HG03457 (cell line): Measurements from ENCODE around the gene DACT1.
A peak's percentile ranks its signal among the peaks of the same experiment; 100 is the strongest.
"Not testable (repeated sequence)": the region's sequence is repeated elsewhere in the genome, so short reads cannot be mapped to it uniquely, and the experiment has no call there.

Experiments
- ATAC-seq: cut with Tn5 transposase; IDR thresholded peaks from one replicate; pipeline ENCODE4 v1.9.1; 2021; ENCODE audit warnings: moderate number of reproducible peaks; ENCODE audit not compliant: unreplicated experiment

The DACT1 gene

GRCh38 chr14:58637391-58638230, at the start of gene DACT1:
Gene DACT1 (plus strand): TSS chr14:58637962. CDS start chr14:58638203, 241 bp downstream.
- ATAC-seq, result peak; percentile 36

- ATAC-seq, result not testable (repeated sequence)
These were observed 49.4 kb upstream of the DACT1 start for GRCh38 chr14:58588321-58588720.

- no peak for ATAC-seq
These were observed 43.8 kb upstream of the DACT1 start for GRCh38 chr14:58593977-58594376.

GRCh38 chr14:58597041-58597440, 40.7 kb upstream of the DACT1 start:
- no peak for ATAC-seq

- no peak for ATAC-seq
These were observed 39.5 kb upstream of the DACT1 start for GRCh38 chr14:58598028-58598803.

GRCh38 chr14:58598804-58599525, 38.8 kb upstream of the DACT1 start:
- ATAC-seq, result no peak

- no peak for ATAC-seq
These were observed 38.1 kb upstream of the DACT1 start for GRCh38 chr14:58599707-58600106.

GRCh38 chr14:58605465-58605864, 32.3 kb upstream of the DACT1 start:
- no peak for ATAC-seq

- no peak for ATAC-seq
These were observed 30.4 kb upstream of the DACT1 start for GRCh38 chr14:58607131-58607951.

- no peak for ATAC-seq
These were observed 29.8 kb upstream of the DACT1 start for GRCh38 chr14:58607952-58608317.

GRCh38 chr14:58617619-58618018, 20.1 kb upstream of the DACT1 start:
- ATAC-seq, result no peak

GRCh38 chr14:58620011-58620410, 17.8 kb upstream of the DACT1 start:
- ATAC-seq, result no peak

- no peak for ATAC-seq
These were observed 12.3 kb upstream of the DACT1 start for GRCh38 chr14:58625438-58625837.

- no peak for ATAC-seq
These were observed 11.3 kb upstream of the DACT1 start for GRCh38 chr14:58626431-58626831.

- no peak for ATAC-seq
These were observed 9.4 kb upstream of the DACT1 start for GRCh38 chr14:58628406-58628805.

- ATAC-seq, result no peak
These were observed 8.5 kb upstream of the DACT1 start for GRCh38 chr14:58629281-58629680.

GRCh38 chr14:58631732-58632131, 6.0 kb upstream of the DACT1 start:
- ATAC-seq, result no peak

- ATAC-seq, result no peak
These were observed 3.9 kb upstream of the DACT1 start for GRCh38 chr14:58633831-58634230.

GRCh38 chr14:58634406-58635090, 3.2 kb upstream of the DACT1 start:
- no peak for ATAC-seq
